GM12878 (cell line): ENCODE measurements around the gene BMP7. TPM values are rescaled to one million over a fixed set of nuclear protein-coding genes. Genes with fewer than 3 reads are reported as not detected.
A peak's percentile ranks its signal among the peaks of the same experiment; 100 is the strongest.

ENCODE experiments used
- ATAC-seq: fragments of 200-7000 bp; cut with Tn5 transposase; 3 replicates; pipeline ENCODE4 v1.9.1; 2020; ENCODE audit warnings: mild to moderate bottlenecking, moderate library complexity
- Bru-seq: library from RNA; stranded (reverse); fragments of 400-500 nt; gene quantifications from one replicate; lab custom pipeline; 2021; lab: Mats Ljungman, UMichigan
- BruChase-seq, 2 experiments: library from RNA; stranded (reverse); fragments of 400-500 nt; gene quantifications; one replicate each; lab custom pipeline; 2021; lab: Mats Ljungman, UMichigan
- BruUV-seq: library from RNA; stranded (reverse); fragments of 400-500 nt; replicated peaks from 2 replicates; lab custom pipeline; 2021; lab: Mats Ljungman, UMichigan
- CTCF ChIA-PET: fragments of 300-600 bp; sonication (Branson Sonifier 250); formaldehyde crosslinking; extraction: SDS; loops from one replicate; lab custom pipeline; 2021; ENCODE audit warnings: inconsistent platforms; lab: Yijun Ruan, JAX
- POLR2A ChIA-PET: fragments of 350-600 bp; formaldehyde crosslinking; extraction: SDS; loops from one replicate; lab custom pipeline; 2021; ENCODE audit warnings: inconsistent platforms; lab: Charles Lee
- RAD21 ChIA-PET: fragments of 300-600 bp; sonication (Branson Sonifier 250); formaldehyde crosslinking; loops from one replicate; lab custom pipeline; 2023; ENCODE audit warnings: antibody characterized with exemption; ENCODE audit not compliant: unreplicated experiment; lab: Charles Lee
- SMC1A ChIA-PET: fragments of 300-600 bp; sonication (Branson Sonifier 250); formaldehyde crosslinking; loops from one replicate; lab custom pipeline; 2023; ENCODE audit not compliant: unreplicated experiment, uncharacterized antibody; lab: Charles Lee
- DNase-seq: peaks from one replicate; pipeline ENCODE4 v3.0.0-alpha.2; 2011; ENCODE audit warnings: low read depth, low spot score
- FAIRE-seq: peaks from 3 replicates; lab custom pipeline; 2011; peaks lifted over from hg19 to GRCh38; lab: Jason Lieb, UNC
- H2AFZ ChIP-seq: 2 replicates; pipeline ENCODE4 v1.6.0; 2011; ENCODE audit warnings: low read depth, low read length, control low read depth; ENCODE audit not compliant: control insufficient read depth
- H3K27ac ChIP-seq: 2 replicates; pipeline ENCODE4 v1.5.1; 2011; ENCODE audit warnings: control low read depth; ENCODE audit not compliant: control insufficient read depth, insufficient read depth
- H3K27me3 ChIP-seq, 2 experiments: replicated peaks in 1 of 2; 2 replicates each; pipeline versions ENCODE4 v1.6.0 to v1.6.1; 2011; ENCODE audit warnings: low read length in 1 of 2; ENCODE audit not compliant: control insufficient read depth in 2 of 2, insufficient read depth in 2 of 2
- H3K36me3 ChIP-seq, 2 experiments: 2 replicates each; pipeline ENCODE4 v1.5.1; 2011; ENCODE audit warnings: low read length in 1 of 2; ENCODE audit not compliant: control insufficient read depth in 2 of 2, insufficient read depth in 2 of 2
- H3K4me1 ChIP-seq: 2 replicates; pipeline ENCODE4 v1.6.1; 2011; ENCODE audit warnings: mild to moderate bottlenecking, low read length, moderate library complexity, mixed read lengths; ENCODE audit not compliant: control insufficient read depth, insufficient read depth
- H3K4me2 ChIP-seq: 2 replicates; pipeline ENCODE4 v1.6.0; 2011; ENCODE audit warnings: control low read depth; ENCODE audit not compliant: control insufficient read depth, insufficient read depth
- H3K4me3 ChIP-seq: fragments of 200-600 bp; sonication (generic); 2 replicates; pipeline ENCODE4 v1.5.1; 2016
- H3K79me2 ChIP-seq: 2 replicates; pipeline ENCODE4 v1.6.0; 2011; ENCODE audit warnings: low read length; ENCODE audit not compliant: control insufficient read depth, insufficient read depth
- H3K9ac ChIP-seq: 2 replicates; pipeline ENCODE4 v1.8.0; 2011; ENCODE audit warnings: low read length, control low read depth, mixed read lengths; ENCODE audit not compliant: control insufficient read depth, insufficient read depth
- H3K9me3 ChIP-seq: replicated peaks from 3 replicates; pipeline ENCODE4 v1.5.1; 2011; ENCODE audit warnings: mild to moderate bottlenecking, low read length; ENCODE audit not compliant: control insufficient read depth, insufficient read depth
- H4K20me1 ChIP-seq: 2 replicates; pipeline ENCODE4 v1.6.0; 2011; ENCODE audit not compliant: control insufficient read depth, insufficient read depth
- KDM1A ChIP-seq: fragments of 200-600 bp; sonication (generic); IDR thresholded peaks from 2 replicates; pipeline ENCODE4 v1.6.1; 2016; ENCODE audit warnings: borderline replicate concordance
- NRF1 ChIP-seq: conservative IDR thresholded peaks from 2 replicates; pipeline ENCODE4 v1.6.1; 2011; ENCODE audit warnings: mild to moderate bottlenecking, low read depth, low read length, improper control_type of control experiment
- WGBS: methylation state at CpG from one replicate; pipeline ENCODE4 v1.1.6; 2016; ENCODE audit warnings: low lambda C conversion rate; ENCODE audit not compliant: insufficient replicate concordance, insufficient coverage; ENCODE audit errors: missing lambda C conversion rate; 5-methylcytosine and 5-hydroxymethylcytosine counted together
- in situ Hi-C: fragments of 300-500 bp; cut with MboI; formaldehyde crosslinking; loops from 9 replicates; pipeline ENCODE4 v1.14.3; 2018; ENCODE audit warnings: mixed read lengths
- intact Hi-C: fragments of 100-400 bp; cut with micrococcal nuclease; formaldehyde crosslinking; loops from one replicate; pipeline ENCODE4 v1.14.2; 2022; ENCODE audit not compliant: unreplicated experiment
- long read RNA-seq, 2 experiments: library from polyadenylated mRNA; unstranded; transcript quantifications; one replicate each; pipeline ENCODE4 v2.0.0, GENCODE V29; 2019 to 2020
- polyA minus RNA-seq, 3 experiments: library from RNA; depleted of rRNA, polyadenylated mRNA; stranded (reverse); fragments of >200 nt; gene quantifications; 2 replicates each; pipeline ENCODE4 v1.2.3, GENCODE V29; 2011
- polyA plus RNA-seq, 11 experiments: library from polyadenylated mRNA; depleted of rRNA in 4 of 11; unstranded in 6 of 11; stranded (reverse) in 5 of 11; fragments of >200 nt; fragmentation: Nextera tagmentation in 4 of 11; fragmentation: Illumina TruSeq in 1 of 11; extraction: Ambion mirVana in 4 of 11; extraction: Trizol in 1 of 11; gene quantifications; 1 replicate in 1 of 11; 2 replicates in 10 of 11; pipeline versions ENCODE4 v1.2.1 to v1.2.3, GENCODE V29; 2011 to 2016; ENCODE audit warnings: inconsistent platforms in 2 of 11, missing spikeins in 2 of 11, low read depth in 1 of 11
- total RNA-seq, 4 experiments: library from RNA; depleted of rRNA in 3 of 4; stranded (reverse); fragments of >200 nt in 3 of 4; fragmentation: Illumina TruSeq in 1 of 4; extraction: Trizol in 1 of 4; gene quantifications; 2 replicates each; pipeline versions ENCODE4 v1.2.1 to v1.2.3, GENCODE V29; 2013 to 2021
- TF ChIP-seq, protein P1 (sequence below): fragments of 450-650 bp; IDR thresholded peaks from 2 replicates; pipeline ENCODE4 v1.6.1; 2016; ENCODE audit warnings: mild to moderate bottlenecking
- TF ChIP-seq, protein P2 (sequence below): fragments of 450-650 bp; IDR thresholded peaks from 2 replicates; pipeline ENCODE4 v1.6.1; 2018; ENCODE audit warnings: mild to moderate bottlenecking, low read depth, moderate library complexity; ENCODE audit not compliant: partially characterized antibody

Gene BMP7
- total RNA-seq (2013; cell fraction: nucleolus; rRNA removed): not detected in 2 replicates
- total RNA-seq (2014; rRNA removed): not detected in 2 replicates
- total RNA-seq (2014; rRNA removed; fragmentation: Illumina TruSeq; extraction: Trizol): not detected in 2 replicates
- 0.05 and 0.51 TPM in 2 replicates for total RNA-seq (2021)
- not detected for polyA plus RNA-seq (2011; ENCODE audit: low read depth)
- 0.04 and 0.18 TPM in 2 replicates for polyA plus RNA-seq (2011; rRNA removed)
- 0.05 TPM in 1 of 2 replicates, not detected in the other for polyA plus RNA-seq (2011; cell fraction: cytosol; rRNA removed)
- polyA plus RNA-seq (2011; cell fraction: nucleus; rRNA removed): not detected in 2 replicates
- not detected in 2 replicates for polyA plus RNA-seq (2012)
- polyA plus RNA-seq (2014; fragmentation: Illumina TruSeq; extraction: Trizol): not detected in 2 replicates
- not detected for polyA plus RNA-seq (2014; fragmentation: Nextera tagmentation; extraction: Ambion mirVana)
- not detected in 2 replicates for polyA plus RNA-seq (2014; rRNA removed)
- under 1 TPM in 1 of 2 experiments, not detected in 1; 0.28 TPM for polyA plus RNA-seq (2016; fragmentation: Nextera tagmentation; extraction: Ambion mirVana)
- polyA minus RNA-seq (2011; rRNA and poly(A)+ RNA removed): 0.07 TPM in 1 of 2 replicates, not detected in the other
- polyA minus RNA-seq (2011; cell fraction: cytosol; rRNA and poly(A)+ RNA removed): not detected in 2 replicates
- not detected in 2 replicates for polyA minus RNA-seq (2011; cell fraction: nucleus; rRNA and poly(A)+ RNA removed)
- percentile 2 among the genes with signal in this experiment for Bru-seq, nascent RNA
- percentile 4 among the genes with signal in this experiment for BruChase-seq, experiment 1, labeled RNA remaining after a 6-hour chase
- percentile 3 among the genes with signal in this experiment for BruChase-seq, experiment 2, labeled RNA remaining after a 2-hour chase
- long read RNA-seq, experiment 1: 0 reads
- long read RNA-seq, experiment 2: 0 reads

DNA sequence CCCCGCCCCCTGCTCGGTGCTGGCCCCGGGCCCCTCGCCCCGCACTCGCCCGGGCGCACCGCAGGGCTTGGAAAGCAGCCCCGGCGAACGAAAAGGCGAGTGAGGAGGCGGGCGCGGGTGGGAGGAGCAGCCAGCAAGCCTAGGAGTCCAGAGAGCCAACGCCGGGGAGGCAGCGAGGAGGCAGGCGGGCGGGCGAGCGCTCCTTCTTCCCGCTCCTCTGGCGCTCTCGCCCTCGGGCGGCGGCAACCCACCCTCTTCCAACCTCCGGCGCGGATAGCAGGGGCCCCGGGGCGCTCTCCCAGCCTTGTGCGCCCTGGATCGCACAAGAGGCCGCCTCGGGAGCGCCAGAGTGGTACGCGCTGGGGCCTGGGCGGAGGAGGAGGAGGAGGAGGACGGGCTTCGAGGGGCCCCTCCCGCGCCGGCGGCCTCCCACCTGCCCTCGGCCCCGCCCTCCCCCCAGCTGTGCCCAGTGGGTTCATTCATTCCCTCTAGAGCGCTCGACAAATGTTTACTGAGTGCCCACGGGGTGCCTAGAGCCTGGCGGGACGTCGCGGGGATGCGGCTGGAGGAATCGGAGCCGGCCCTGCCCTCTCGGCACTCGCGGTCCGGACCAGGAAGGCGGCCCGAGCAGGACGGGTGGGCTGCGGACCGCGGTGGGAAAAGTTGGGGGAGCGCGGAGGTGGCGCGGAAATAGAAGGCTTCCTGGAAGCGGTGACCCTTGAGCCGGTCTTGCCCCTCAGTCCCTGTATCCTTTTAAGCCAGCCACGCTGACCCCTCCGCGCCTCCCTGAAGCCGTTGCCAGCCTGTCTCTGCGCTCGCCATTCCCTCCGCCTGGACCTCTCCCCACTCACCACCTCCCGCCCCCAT, at the start of gene BMP7:
Gene BMP7, minus strand, starts transcription at position 351 of the 867 bp plus-strand sequence. CDS start 519 bp downstream, outside the sequence.
- TF ChIP-seq, protein P1, sequence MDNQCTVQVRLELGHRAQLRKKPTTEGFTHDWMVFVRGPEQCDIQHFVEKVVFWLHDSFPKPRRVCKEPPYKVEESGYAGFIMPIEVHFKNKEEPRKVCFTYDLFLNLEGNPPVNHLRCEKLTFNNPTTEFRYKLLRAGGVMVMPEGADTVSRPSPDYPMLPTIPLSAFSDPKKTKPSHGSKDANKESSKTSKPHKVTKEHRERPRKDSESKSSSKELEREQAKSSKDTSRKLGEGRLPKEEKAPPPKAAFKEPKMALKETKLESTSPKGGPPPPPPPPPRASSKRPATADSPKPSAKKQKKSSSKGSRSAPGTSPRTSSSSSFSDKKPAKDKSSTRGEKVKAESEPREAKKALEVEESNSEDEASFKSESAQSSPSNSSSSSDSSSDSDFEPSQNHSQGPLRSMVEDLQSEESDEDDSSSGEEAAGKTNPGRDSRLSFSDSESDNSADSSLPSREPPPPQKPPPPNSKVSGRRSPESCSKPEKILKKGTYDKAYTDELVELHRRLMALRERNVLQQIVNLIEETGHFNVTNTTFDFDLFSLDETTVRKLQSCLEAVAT: no peak
- TF ChIP-seq, protein P2, sequence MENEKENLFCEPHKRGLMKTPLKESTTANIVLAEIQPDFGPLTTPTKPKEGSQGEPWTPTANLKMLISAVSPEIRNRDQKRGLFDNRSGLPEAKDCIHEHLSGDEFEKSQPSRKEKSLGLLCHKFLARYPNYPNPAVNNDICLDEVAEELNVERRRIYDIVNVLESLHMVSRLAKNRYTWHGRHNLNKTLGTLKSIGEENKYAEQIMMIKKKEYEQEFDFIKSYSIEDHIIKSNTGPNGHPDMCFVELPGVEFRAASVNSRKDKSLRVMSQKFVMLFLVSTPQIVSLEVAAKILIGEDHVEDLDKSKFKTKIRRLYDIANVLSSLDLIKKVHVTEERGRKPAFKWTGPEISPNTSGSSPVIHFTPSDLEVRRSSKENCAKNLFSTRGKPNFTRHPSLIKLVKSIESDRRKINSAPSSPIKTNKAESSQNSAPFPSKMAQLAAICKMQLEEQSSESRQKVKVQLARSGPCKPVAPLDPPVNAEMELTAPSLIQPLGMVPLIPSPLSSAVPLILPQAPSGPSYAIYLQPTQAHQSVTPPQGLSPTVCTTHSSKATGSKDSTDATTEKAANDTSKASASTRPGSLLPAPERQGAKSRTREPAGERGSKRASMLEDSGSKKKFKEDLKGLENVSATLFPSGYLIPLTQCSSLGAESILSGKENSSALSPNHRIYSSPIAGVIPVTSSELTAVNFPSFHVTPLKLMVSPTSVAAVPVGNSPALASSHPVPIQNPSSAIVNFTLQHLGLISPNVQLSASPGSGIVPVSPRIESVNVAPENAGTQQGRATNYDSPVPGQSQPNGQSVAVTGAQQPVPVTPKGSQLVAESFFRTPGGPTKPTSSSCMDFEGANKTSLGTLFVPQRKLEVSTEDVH: no peak
- TF ChIP-seq KDM1A: no peak
- no peak for TF ChIP-seq NRF1
- no peaks in the 10 kb centered on the region for H4K20me1 ChIP-seq
- POLR2A ChIA-PET: interaction anchor here (0.6 kb wide), 1 partner anchor 378 kb away, joined by 3 read pairs; no protein-coding TSS in a partner anchor
- no peak within 1 kb of the TSS for H3K9ac ChIP-seq
- no peaks in the 10 kb centered on the region for H3K4me1 ChIP-seq
- SMC1A ChIA-PET: no interaction called here
- BruUV-seq: no TSS peak
- intact Hi-C loops (no loop called here), in situ Hi-C loops (no loop called here)
- no peaks in the 10 kb centered on the region for H3K36me3 ChIP-seq
- H2AFZ ChIP-seq: no peak within 1 kb of the TSS
- CTCF ChIA-PET: no interaction called here
- H3K27me3 ChIP-seq: peaks cover 9 to 27% of the 10 kb centered on the region in 2 experiments
- RAD21 ChIA-PET: no interaction called here
- no peaks in the 10 kb centered on the region for H3K79me2 ChIP-seq
- FAIRE-seq (no peak), ATAC-seq (no peak), DNase-seq (no peak)
- H3K4me2 ChIP-seq: no peak within 1 kb of the TSS
- H3K27ac ChIP-seq: no peak within 1 kb of the TSS
- H3K4me3 ChIP-seq: no peak within 1 kb of the TSS
- 22% methylated on average over 47 of the region's 84 CpGs for WGBS
- no peaks in the 10 kb centered on the region for H3K9me3 ChIP-seq
